ENCODE measurements around the gene EGFL7.

EGFL7 gene

DNA sequence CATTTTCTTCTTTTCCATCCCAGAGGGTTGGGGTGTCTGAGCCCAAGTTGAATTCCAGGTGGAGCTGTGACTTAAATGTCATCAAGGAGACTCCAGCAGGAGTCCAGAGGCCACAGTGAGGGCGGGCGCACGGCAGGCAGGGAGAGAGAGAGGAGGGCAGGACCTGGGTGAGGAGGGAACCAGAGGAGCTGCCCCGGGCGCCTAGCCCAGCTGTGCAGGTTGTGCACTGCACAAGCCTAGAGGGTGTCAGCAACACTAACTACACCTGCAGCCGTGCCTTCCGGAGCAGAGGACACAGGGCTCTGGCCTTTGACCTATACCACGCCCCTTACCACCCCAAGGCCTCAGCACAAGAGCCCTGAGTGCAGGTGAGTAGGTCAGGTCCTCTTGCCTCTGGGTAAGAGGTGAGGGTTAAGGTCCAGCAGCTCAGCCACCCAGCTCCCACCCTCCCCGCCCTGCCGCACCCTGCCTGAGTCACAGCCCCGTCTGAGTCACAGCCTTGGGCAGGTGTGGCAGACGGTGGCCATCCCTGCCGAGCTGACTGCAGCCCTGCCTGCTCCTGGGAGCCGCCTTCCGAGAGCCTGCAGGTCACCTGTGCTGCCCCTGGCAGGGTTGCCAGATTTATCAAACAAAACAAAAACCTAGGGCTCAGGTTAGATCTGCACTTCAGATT lies 30.9 kb downstream of the EGFL7 start:
- CTCF ChIA-PET, result interaction anchor here (0.7 to 5.3 kb wide), 2 partner anchors 21 to 63 kb away, joined by 3 to 20 read pairs; no protein-coding TSS in a partner anchor
- POLR2A ChIA-PET, result no interaction called here
- TF ChIP-seq, protein P1, sequence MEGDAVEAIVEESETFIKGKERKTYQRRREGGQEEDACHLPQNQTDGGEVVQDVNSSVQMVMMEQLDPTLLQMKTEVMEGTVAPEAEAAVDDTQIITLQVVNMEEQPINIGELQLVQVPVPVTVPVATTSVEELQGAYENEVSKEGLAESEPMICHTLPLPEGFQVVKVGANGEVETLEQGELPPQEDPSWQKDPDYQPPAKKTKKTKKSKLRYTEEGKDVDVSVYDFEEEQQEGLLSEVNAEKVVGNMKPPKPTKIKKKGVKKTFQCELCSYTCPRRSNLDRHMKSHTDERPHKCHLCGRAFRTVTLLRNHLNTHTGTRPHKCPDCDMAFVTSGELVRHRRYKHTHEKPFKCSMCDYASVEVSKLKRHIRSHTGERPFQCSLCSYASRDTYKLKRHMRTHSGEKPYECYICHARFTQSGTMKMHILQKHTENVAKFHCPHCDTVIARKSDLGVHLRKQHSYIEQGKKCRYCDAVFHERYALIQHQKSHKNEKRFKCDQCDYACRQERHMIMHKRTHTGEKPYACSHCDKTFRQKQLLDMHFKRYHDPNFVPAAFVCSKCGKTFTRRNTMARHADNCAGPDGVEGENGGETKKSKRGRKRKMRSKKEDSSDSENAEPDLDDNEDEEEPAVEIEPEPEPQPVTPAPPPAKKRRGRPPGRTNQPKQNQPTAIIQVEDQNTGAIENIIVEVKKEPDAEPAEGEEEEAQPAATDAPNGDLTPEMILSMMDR (IDR thresholded peaks at IDR 0.05; ENCODE audit: control extremely low read depth, extremely low read depth, low read depth, missing control alignments), result no peak
- DNase-seq (ENCODE audit: extremely low spot score), result no peak

DNA sequence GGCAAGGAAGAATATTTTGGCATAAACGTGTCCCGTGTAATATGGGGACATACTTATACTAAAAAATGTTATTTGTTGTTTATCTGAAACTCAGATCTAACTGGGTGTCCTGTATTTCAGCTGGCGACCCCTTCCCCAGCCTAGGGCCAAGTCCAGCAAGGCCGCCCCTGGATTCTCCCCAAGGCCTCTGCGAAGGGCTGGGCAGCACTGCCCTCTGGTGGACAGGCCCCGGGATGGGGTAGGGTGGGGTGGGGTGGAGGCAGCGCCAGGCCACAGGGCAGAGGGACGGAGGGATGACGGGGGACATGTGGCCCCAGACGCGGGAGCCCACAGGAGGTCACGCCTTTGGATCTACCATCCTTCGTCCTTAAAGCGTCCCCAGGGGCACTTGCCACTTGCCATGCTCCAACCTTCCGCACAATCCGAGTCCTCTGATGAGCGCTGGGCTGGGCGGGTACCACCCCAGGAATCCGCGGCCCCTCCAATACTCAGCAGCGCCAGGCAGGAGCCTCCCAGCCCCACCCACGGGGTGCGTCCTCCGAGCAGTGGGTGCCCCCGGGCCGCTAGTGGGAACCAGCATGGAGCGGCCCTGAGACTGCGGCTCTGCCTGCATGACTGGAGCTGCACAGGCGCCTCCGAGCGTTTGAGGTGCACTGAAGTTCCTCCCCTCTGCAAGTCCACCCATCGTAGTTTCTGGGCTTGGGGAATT lies 31.6 kb downstream of the EGFL7 start:
- ChIA-PET CTCF (interaction anchor here (0.7 to 5.3 kb wide), 4 partner anchors 12 to 64 kb away, joined by 3 to 20 read pairs (median 3); no protein-coding TSS in a partner anchor), POLR2A (no interaction called here)
- peak; percentile 75 for DNase-seq (ENCODE audit: extremely low spot score)
- TF ChIP-seq, protein P1 (IDR thresholded peaks at IDR 0.05; ENCODE audit: control extremely low read depth, extremely low read depth, low read depth, missing control alignments), result peak; percentile 63

DNA sequence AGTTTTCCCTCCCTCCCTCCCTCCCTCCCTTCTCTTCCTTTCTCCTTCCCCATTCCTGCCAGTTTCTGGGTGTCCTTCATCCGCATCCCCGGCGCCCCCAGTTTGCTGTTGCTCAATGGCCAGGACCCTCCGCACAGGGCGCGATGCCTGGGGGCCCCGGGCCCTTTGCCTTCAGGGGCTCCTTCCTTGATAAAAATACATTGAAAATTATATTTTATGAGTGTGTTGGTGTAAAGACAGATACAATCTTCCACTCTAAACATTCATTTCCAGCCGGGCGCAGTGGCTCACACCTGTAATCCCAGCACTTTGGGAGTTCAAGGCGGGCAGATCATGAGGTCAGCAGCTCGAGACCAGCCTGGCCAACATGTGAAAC lies 32.1 kb downstream of the EGFL7 start:
- POLR2A ChIA-PET, result no interaction called here
- DNase-seq (ENCODE audit: extremely low spot score), result no peak
- CTCF ChIA-PET, result interaction anchor here (1.1 to 5.3 kb wide), 4 partner anchors 13 to 209 kb away, joined by 3 to 20 read pairs (median 3); no protein-coding TSS in a partner anchor
- TF ChIP-seq, protein P1 (IDR thresholded peaks at IDR 0.05; ENCODE audit: control extremely low read depth, extremely low read depth, low read depth, missing control alignments), result no peak

DNA sequence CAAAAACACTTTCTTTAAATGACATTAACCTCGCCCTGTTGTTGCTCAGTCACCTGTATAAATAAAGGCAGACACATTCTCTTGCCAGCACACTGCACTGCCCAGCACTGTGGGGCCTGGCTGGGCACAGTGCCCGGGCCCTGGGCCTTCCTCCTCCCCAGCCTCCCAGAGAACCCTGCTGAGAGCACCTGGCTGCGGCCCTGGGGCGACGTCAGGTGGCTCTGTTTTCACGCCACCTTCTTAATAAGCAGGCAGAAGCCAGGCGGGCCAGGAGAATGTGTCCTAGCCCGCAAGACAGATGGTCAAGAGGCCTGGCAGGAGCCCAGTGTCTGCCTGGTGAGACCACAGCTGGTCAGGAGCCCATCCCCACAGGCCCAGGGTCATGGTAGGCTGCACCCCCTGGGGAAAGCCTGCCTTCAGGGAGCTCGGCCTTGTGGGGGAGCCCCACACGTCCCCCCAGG lies 32.7 kb downstream of the EGFL7 start:
- no peak for DNase-seq (ENCODE audit: extremely low spot score)
- TF ChIP-seq, protein P1 (IDR thresholded peaks at IDR 0.05; ENCODE audit: control extremely low read depth, extremely low read depth, low read depth, missing control alignments), result no peak
- ChIA-PET CTCF (interaction anchor here (1.1 to 5.3 kb wide), 4 partner anchors 13 to 210 kb away, joined by 3 to 20 read pairs (median 3); no protein-coding TSS in a partner anchor), POLR2A (no interaction called here)

DNA sequence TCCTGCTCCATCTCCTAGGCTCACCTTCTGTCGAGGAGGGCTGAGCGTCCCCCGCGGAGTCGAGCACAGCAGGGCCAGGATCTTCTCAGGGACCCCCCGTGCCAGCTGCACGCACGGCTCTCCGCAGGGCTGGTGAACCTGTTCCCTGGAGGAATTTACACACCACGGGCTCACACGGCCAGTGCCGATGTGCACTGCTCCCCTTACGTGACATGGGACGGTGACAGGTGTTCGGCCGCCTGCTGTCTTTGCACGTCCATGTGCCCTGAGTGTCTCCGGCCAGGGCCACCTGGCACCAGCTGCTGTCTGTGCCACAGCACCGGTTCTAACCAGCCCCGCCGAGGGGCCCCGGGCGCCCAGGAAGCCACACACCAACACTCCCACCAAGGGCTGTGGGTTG lies 33.2 kb downstream of the EGFL7 start:
- CTCF ChIA-PET, result interaction anchor here (1.3 to 5.3 kb wide), 3 partner anchors 19 to 210 kb away, joined by 3 to 20 read pairs (median 3); no protein-coding TSS in a partner anchor
- TF ChIP-seq, protein P1 (IDR thresholded peaks at IDR 0.05; ENCODE audit: control extremely low read depth, extremely low read depth, low read depth, missing control alignments), result no peak
- POLR2A ChIA-PET, result no interaction called here
- DNase-seq (ENCODE audit: extremely low spot score), result no peak

DNA sequence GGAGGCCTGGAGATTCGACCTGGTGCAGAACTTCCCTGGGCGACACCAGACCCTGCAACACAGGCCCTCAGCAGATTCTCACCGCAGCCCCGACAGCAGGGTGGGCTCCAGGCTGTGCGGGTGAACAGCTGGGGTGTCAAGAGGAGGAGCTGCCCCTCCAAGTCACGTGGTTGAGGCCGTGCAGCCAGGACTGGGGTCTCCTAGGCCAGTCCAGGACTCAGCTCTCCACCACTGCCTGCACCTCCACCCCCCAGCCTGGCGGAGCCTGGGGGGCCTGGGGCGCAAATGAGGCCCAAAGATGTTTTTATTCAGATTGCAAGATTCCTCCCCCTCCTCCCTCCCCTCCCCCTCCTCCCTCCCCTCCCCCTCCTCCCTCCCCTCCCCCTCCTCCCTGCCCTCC lies 33.8 kb downstream of the EGFL7 start:
- DNase-seq (ENCODE audit: extremely low spot score), result no peak
- ChIA-PET POLR2A (no interaction called here), CTCF (interaction anchor here (1.2 to 5.3 kb wide), 5 partner anchors 11 to 31 kb away, joined by 3 to 20 read pairs (median 4); no protein-coding TSS in a partner anchor)
- TF ChIP-seq, protein P1 (IDR thresholded peaks at IDR 0.05; ENCODE audit: control extremely low read depth, extremely low read depth, low read depth, missing control alignments), result no peak

Data from GM10248 (cell line).